Measurements from ENCODE around the gene IRAK1.

GRCh38 chrX:153971124-153971449 lies 48.6 kb downstream of the IRAK1 start:
- TF ChIP-seq CTCF (IDR thresholded peaks at IDR 0.05) (no peak), POLR2A (IDR thresholded peaks at IDR 0.05) (peak; percentile 38 to 78 (median 75))

Measured in body of pancreas (tissue), 4 donors.